NCI-H526 treated with DMSO at 0.1 percent for 48 hours (cell line): ENCODE results near the gene CPLX4.
"Not testable (repeated sequence)": the region's sequence is repeated elsewhere in the genome, so short reads cannot be mapped to it uniquely, and the experiment has no call there.

Source experiments
- DNase-seq: peaks from one replicate; lab custom pipeline; 2025; lab: John Stamatoyannopoulos, UW

CPLX4 gene

DNA sequence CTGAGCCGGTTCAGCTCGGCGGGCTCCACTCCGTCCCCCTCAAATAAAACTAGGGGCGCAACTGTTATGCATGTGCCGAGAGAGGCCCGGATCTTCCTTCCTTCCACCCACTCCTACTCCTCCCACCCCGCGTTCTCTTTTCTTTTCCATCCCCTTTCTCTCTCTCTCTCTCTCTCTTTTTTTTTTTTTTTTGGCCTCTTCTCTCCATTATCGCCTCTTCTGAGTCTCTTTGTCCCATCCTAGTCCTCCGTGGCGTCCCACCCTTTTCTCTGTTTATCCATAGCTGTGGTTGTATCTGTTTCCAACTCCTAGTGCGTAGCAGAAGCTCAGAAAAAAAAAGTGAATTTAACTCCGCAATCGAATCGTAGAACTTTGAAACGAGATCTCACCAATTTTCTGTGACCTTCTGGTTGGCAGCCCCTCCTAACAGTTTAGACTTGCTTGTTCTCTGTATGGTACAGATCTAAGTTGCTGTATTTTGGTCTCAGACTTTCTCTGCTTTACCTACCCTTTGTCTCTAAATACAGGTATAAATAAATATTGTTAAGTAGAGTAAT is 48.8 kb downstream of the CPLX4 start:
- no peak for DNase-seq

DNA sequence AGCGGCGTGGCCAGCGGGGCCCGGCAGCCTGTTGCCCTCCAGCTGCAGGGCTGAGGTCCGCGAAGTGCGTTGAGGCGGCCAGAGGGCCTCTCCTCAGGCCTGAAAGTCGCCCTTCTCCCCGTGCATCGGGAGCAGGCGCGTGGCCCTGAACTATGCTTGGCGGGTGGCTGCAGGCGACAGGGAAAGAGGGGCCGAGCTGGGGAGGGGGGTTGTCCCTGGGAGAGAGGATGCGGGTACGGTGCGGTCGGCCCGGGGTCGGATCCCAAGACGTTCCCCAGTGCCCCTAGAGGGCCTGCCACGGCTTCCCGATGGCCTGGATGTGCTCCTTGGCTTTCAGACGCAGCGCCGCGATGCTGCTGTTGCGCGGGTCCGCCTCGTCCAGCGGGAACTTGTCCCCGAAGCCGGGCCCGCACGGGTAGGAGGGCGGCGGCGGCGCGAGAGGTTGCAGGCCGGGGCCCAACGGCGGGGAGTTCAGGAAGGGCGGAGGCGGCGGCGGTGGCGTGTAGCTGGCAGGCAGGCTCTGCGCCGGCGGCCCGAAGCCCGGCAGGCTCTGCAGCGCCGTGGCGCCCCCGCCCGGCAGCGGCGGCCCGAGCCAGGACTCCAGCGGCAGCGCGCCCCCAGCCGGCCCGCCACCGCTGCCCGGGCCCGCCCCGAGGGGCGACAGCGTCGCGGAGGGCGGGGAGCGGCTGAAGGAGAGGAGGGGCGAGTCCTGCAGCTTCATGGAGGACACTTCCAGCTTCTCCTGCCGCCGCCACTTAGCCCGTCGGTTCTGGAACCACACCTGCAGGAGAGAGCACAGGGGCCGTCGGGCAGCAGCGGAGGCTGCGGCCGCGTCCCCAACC is 49.5 kb downstream of the CPLX4 start:
- no peak for DNase-seq

DNA sequence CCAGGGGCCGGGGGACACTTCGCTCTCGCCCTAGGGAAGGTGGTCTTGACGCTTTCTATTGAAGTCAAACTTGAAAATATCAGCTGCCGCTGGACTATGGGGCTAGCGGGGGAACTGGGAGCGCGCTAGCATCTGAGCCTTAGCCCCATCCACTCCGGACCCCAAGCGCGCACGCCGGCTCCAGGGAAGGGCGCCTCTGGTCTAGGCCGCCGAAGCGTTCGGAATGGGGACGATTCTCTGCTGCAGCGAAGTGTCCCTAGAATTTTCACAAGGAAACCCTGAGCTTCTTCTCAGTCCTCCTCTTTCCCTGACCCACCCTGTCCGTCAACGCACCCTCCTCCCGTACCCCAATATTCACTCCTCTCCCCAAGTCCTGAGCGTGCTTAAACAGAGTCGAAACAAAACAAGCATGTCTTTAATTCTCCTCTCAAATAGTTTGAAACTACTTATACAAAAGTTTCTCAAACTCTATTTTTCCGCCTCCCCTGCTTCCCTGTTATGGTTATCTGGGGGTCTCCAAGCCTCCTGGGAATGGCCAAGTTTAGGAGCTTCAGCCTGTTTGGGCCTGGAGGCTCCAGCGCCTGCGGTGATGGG is 50.2 kb downstream of the CPLX4 start:
- no peak for DNase-seq

DNA sequence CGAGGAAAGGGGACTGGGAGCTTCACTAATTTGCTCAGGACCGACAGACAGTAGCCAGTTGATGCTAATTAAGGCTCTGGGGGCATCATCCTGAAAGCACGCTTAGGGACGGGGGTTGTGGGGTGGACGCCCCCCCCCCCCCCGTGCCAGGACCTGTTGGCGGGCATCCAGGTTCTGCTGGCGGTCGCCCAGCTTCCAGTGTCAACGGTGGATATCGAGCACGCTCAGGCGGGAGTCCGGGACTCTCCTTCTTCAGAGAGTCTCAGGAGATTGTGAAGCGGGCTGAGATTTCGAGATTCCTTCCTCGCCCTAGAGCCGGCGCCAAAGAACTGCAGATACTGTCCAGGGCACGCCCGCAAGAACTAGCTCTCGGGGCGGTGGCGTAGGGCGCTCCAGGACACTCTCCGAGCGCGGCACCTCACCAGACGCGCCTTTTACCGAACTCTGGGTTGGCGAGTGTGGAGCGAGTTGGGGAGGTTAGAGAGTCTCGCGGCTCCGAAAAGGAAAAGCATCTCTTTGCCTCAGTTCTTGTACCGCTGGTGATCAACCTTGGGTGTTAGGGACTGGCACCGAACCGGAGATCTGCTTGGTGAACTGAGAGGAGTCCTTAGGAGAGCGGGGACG is 50.8 kb downstream of the CPLX4 start:
- DNase-seq: no peak

DNA sequence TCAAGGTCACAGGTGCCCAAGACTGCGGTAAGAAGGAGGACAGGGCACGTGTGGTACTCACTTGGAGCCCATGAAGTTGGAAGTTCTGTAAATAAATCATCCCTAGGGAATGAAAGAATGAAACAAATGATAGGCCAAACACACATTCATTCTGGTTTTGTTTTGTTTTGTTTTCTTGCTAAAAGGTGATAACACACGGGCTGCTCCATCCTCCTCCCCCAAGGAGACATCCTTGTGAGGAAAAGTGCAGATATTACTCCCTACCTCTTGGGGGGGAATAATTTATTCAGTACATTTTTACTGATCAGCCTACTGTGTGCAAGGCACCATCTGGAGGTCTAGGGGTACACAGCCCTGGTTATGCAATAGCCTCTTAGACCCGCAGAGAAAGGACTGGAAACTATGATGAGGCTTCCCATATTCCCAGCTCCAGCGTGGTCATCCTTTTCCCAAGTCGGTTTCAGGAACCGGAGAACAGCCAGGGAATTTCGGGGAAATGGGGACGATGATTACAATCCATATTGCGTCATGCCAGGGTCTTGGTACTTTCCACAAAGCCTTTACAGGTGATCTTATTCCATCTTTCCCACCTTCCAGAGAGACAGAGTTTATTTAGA is 51.5 kb downstream of the CPLX4 start:
- DNase-seq: no peak

DNA sequence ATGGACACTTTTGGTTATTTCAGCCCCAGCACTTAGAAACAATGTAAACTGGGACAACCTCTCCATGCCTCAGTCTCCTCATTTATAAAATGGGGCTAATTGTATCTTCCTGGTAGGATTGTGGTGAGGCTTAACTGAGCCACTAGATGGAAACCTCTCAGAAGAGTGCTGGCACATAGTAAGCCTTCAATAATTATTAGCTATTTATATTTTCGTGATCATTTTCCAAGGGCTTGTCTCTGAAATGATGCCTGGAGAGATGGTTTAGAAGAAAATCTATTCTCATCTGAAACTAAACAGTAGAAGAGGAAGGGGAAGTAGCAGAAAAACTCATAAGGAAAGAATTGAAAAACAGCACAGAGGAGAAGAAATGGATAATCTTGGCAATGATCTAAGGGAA is 52.0 kb downstream of the CPLX4 start:
- no peak for DNase-seq

DNA sequence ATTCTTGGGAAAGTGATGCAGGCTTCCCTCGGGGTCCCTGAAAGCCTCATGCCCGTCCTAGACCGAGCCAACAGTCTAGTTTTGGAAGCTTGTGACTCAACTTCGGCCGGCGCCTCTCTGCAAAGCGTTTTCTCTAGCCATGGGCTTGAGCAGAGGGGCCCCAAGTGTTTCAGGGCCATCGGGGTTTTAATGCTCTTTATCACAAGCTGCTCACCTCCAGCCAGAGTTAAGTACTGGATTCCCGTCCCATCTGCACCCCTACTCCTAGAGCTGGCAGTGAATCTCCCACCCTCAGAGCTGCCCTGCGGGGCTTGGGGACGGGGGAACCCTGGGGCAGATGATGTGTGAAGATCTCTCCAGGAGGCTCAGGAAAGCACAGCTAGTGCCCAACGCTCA is 52.5 kb downstream of the CPLX4 start:
- DNase-seq: no peak

DNA sequence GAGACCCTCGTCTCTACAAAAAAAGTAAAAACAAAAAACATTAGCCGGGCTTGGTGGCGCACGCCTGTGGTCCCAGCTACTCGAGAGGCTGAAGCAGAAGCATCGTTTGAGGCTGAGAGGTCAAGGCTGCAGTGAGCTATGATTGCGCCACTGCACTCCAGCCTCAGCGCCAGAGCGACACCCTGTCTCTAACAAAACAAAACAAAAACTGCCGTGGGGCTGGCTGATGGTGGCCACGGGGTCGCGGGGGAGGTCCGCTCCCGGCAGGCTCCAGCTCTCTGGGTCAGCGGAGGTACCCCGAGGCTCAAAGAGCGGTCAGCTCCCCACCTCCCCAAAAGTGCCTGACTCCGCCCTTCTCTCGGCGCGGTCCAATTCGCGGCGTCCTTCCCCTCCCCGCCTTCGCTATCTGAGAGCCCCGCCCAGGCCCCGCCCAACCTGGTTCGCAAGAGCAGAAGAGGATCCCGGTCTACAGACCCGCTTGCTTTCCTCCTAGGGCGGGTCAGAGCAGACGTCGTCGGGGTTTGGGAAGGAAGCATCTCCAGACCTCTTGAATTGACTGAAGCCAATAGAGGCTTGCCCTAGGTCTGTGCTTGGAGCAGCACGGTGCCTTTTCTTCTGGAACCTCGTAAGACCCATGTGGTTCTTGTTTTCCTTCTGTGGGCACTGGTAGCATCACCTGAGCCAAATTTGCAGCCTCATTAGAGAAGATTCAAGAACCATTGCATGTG is 53.0 kb downstream of the CPLX4 start:
- DNase-seq: no peak

DNA sequence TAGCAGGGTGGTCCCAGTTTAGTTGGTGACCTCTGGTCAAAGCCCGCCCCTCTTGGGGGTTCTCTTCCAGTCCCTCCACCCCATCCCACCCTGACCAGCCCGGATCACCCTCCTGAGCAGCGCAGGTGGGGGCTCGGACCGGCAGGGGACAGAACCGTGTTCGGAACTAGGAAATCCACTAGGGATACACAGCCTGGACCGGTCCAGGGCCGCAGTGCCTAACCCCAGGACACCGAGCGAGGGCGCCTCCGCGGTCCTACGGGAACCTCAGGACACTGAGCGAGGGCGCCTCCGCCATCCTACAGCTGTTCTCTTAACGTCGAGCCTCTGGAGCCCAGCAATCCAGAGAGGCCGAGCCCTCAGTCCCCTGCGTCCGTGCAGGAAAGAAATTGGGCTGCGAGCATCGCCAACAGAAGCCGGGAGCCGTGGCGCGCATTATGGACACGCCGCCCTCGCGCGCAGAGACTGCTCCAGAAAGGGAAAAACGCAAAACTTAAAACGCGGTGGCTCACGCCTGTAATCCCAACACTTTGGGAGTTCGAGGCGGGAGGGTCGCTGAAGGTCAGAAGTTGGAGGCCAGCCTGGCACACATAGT is 53.7 kb downstream of the CPLX4 start:
- no peak for DNase-seq

DNA sequence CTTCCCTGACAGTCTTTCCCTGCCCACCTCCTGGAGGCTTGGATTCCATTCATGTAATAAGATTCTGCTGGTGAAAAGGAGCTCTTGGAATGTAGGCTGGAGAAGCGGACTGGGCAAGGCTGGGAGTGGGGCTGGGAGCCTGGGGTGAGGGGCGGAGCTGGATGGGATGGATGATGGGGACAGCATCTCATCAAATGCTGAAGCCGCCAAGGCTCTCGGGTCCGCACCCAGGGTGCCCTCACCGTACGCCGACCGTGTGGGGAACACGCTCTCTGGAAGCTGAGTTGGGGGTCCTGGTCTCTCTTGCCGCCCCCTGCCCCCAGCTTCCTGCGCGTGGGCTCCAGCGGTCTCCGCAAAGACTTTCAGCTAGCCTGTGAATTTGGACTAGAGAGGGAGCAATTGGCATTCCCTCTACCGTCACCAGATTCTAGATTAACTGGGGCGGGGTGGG is 54.3 kb downstream of the CPLX4 start:
- DNase-seq: no peak

DNA sequence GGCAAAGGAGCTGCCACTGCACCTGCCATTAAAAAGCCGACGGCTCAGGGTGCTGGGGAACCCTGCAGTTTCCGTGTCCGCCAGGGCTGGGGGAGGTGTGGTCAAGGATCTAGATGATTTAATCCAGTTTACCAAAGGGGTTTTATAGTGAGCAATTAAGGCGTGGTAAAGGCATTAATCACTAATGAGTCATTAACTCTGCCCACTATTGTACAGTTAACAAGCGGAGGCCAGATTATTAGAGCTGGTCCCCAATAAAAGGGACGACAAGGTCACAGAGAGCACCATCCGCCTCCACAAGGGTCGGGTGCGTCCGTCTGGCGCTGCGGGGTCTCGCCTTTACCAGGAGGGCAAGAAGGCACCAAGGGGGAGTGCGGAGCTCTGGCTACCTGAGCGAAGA is 54.8 kb downstream of the CPLX4 start:
- no peak for DNase-seq

DNA sequence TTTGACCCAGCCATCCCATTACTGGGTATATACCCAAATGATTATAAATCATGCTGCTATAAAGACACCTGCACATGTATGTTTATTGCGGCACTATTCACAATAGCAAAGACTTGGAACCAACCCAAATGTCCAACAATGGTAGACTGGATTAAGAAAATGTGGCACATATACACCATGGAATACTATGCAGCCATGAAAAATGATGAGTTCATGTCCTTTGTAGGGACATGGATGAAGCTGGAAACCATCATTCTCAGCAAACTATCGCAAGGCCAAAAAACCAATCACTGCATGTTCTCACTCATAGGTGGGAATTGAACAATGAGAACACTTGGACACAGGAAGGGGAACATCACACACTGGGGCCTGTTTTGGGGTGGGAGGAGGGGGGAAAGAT is 56.2 kb downstream of the CPLX4 start:
- DNase-seq: not testable (repeated sequence)

DNA sequence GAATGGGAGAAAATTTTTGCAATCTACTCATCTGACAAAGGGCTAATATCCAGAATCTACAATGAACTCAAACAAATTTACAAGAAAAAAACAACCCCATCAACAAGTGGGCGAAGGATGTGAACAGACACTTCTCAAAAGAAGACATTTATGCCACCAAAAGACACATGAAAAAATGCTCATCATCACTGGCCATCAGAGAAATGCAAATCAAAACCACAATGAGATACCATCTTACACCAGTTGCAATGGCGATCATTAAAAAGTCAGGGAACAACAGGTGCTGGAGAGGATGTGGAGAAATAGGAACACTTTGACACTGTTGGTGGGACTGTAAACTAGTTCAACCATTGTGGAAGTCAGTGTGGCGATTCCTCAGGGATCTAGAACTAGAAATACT is 56.6 kb downstream of the CPLX4 start:
- DNase-seq: not testable (repeated sequence)

DNA sequence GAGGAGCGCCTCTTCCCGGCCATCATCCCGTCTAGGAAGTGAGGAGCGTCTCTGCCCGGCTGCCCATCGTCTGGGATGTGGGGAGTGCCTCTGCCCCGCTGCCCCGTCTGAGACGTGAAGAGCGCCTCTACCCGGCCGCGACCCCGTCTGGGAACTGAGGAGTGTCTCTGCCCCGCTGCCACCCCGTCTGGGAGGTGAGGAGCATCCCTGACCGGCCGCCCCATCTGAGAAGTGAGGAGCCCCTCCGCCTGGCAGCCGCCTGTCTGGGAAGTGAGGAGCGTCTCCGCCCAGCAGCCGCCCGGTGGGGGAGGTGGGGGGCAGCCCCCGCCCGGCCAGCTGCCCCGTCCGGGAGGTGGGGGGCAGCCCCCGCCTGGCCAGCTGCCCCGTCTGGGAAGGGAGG is 63.0 kb downstream of the CPLX4 start:
- DNase-seq: not testable (repeated sequence)

DNA sequence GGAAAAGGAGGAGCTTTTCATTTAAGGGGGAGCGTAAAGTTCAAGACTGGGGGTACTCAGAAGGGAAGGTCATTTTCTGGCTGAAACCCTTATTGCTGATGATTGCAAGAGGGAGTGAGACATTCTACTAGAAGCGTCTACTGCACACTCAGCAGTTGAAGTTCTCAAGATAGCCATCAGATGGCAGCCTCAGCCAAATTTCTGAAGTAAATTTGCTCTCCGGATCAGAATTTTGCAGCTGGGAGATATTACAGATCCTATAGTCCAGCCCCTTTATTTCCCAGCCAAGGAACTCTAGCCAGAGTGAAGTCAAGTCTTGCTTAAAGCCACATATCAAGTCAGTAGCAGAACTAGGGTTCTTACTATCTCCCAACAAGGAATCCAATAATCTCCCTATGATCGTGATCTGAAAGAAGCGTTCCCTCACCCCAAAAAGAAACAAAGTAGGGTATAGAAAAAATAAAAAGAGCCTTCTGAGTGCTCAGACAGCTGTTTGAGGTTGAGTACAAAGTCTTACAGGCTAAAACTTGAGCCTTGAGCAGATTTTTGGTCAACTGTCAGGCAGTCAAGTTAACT is 69.2 kb downstream of the CPLX4 start:
- peak; percentile 61 for DNase-seq

DNA sequence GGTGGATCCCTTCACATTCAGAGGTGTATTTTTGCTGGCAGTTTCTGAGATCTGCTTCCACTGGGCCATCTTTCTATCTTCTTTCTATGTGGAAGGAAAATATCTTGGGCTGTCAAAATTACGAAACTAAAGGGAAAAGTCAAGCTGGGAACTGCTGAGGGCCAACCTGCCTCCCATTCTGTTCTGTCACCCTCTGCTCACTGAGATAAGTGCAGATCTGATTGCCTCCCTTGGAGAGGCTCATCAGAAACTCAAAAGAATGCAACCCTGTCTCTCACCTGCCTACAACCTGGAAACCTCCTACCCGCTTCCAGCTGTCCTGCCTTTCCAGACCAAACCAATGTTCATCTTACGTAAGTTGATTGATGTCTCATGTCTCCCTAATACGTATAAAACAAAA is 71.7 kb downstream of the CPLX4 start:
- no peak for DNase-seq
